Measurements from ENCODE around the gene CEP152. TPM values are rescaled to one million over a fixed set of nuclear protein-coding genes. Genes with fewer than 3 reads are reported as not detected.

CEP152 gene
- total and polyA plus RNA-seq, 2 of the 13 experiments (the other 11 are each of a cell fraction or from before 2014, with no cell fraction given), result 1.3 to 14.7 TPM

GRCh38 chr15:48858401-48858800, 47.5 kb upstream of the CEP152 start:
- no peaks in the 10 kb centered on the region for H3K9me3 ChIP-seq (ENCODE audit: low read length)
- H4K20me1 ChIP-seq (ENCODE audit: insufficient read depth, low read length), result no peaks in the 10 kb centered on the region
- H3K36me3 ChIP-seq (replicated peaks in 1 of 2; ENCODE audit: control insufficient read depth in 1 of 2, insufficient read depth in 2 of 2, low read length in 2 of 2), result no peaks in the 10 kb centered on the region
- no peak for TF ChIP-seq ZNF558 (CRISPR knock-in tag; IDR thresholded peaks at IDR 0.05; ENCODE audit: borderline replicate concordance)
- TF ChIP-seq HNF4G (IDR thresholded peaks at IDR 0.05; ENCODE audit: borderline replicate concordance, low read depth, low read length), result no peak
- TF ChIP-seq HNF4G (CRISPR knock-in tag; IDR thresholded peaks at IDR 0.05; ENCODE audit: borderline replicate concordance, low read depth), result no peak
- no peak for TF ChIP-seq ZNF569 (CRISPR knock-in tag; IDR thresholded peaks at IDR 0.05; ENCODE audit: borderline replicate concordance)
- TF ChIP-seq ZNF362 (CRISPR knock-in tag; IDR thresholded peaks at IDR 0.05; ENCODE audit: borderline replicate concordance), result no peak
- ATAC-seq (no peak), DNase-seq (ENCODE audit: low spot score) (no peak), FAIRE-seq (no peak)
- no peaks in the 10 kb centered on the region; a peak in 2 of 5 replicates for H3K27me3 ChIP-seq (ENCODE audit: control insufficient read depth in 1 of 2, insufficient read depth in 2 of 2, low read length in 2 of 2)
- H2AFZ ChIP-seq (ENCODE audit: low read length), result no peak overlapping the region
- ChIA-PET CTCF (ENCODE audit: low intra/inter-chr PET ratio, low total read pairs) (no interaction called here), POLR2A (no interaction called here)
- no peaks in the 10 kb centered on the region for H3K79me2 ChIP-seq (ENCODE audit: insufficient read depth, low read length)
- no peak overlapping the region for H3K4me2 ChIP-seq (ENCODE audit: low read depth, low read length)
- BruUV-seq (replicated peaks), result no TSS peak
- in situ Hi-C loops (cut with HindIII; ENCODE audit: extremely low pct_ligation_motif_present, low pct_unique_long_range_greater_than_20kb) (loop anchor here (25.0 kb wide), 1 partner anchor 229 kb away; no protein-coding TSS in a partner anchor), intact Hi-C loops (cut with micrococcal nuclease; ENCODE audit: unreplicated experiment) (no loop called here)
- H3K9ac ChIP-seq (ENCODE audit: insufficient read depth, low read depth, low read length), result no peak overlapping the region
- H3K4me1 ChIP-seq (ENCODE audit: insufficient read depth, low read length), result peaks cover 11% of the 10 kb centered on the region
- H3K4me3 ChIP-seq (replicated peaks in 1 of 3; ENCODE audit: insufficient read depth in 1 of 3, low read depth in 2 of 3, low read length in 3 of 3), result no peak overlapping the region
- 3% methylated on average over 2 of the region's 2 CpGs for WGBS (ENCODE audit: low lambda C conversion rate)
- H3K27ac ChIP-seq (ENCODE audit: extremely low read length, insufficient read depth, low read length), result no peak overlapping the region

GRCh38 chr15:48856942-48857341, 46.1 kb upstream of the CEP152 start:
- H3K4me2 ChIP-seq (ENCODE audit: low read depth, low read length), result no peak overlapping the region
- no TSS peak for BruUV-seq (replicated peaks)
- H3K79me2 ChIP-seq (ENCODE audit: insufficient read depth, low read length), result no peaks in the 10 kb centered on the region
- DNase-seq (ENCODE audit: low spot score), result no peak
- ChIA-PET CTCF (ENCODE audit: low intra/inter-chr PET ratio, low total read pairs) (no interaction called here), POLR2A (no interaction called here)
- no peaks in the 10 kb centered on the region for H4K20me1 ChIP-seq (ENCODE audit: insufficient read depth, low read length)
- no peak overlapping the region for H3K9ac ChIP-seq (ENCODE audit: insufficient read depth, low read depth, low read length)
- no peaks in the 10 kb centered on the region for H3K9me3 ChIP-seq (ENCODE audit: low read length)
- intact Hi-C loops (cut with micrococcal nuclease; ENCODE audit: unreplicated experiment) (no loop called here), in situ Hi-C loops (cut with HindIII; ENCODE audit: extremely low pct_ligation_motif_present, low pct_unique_long_range_greater_than_20kb) (loop anchor here (25.0 kb wide), 1 partner anchor 230 kb away; no protein-coding TSS in a partner anchor)
- no peaks in the 10 kb centered on the region for H3K36me3 ChIP-seq (replicated peaks in 1 of 2; ENCODE audit: control insufficient read depth in 1 of 2, insufficient read depth in 2 of 2, low read length in 2 of 2)
- H3K4me1 ChIP-seq (ENCODE audit: insufficient read depth, low read length), result peaks cover 11% of the 10 kb centered on the region
- 25% methylated on average over 2 of the region's 2 CpGs for WGBS (ENCODE audit: low lambda C conversion rate)
- no peaks in the 10 kb centered on the region; a peak in 1 of 5 replicates for H3K27me3 ChIP-seq (ENCODE audit: control insufficient read depth in 1 of 2, insufficient read depth in 2 of 2, low read length in 2 of 2)
- no peak for TF ChIP-seq KDM5A (IDR thresholded peaks at IDR 0.05; ENCODE audit: borderline replicate concordance, low read length)
- peak; percentile 63; the same call in 1 of the 2 replicates for TF ChIP-seq PRDM15 (CRISPR knock-in tag; IDR thresholded peaks at IDR 0.05)
- TF ChIP-seq DZIP1 (CRISPR knock-in tag; IDR thresholded peaks at IDR 0.05), result no peak
- no peak for TF ChIP-seq CCAR2 (optimal IDR thresholded peaks at IDR 0.05; ENCODE audit: low read depth, low read length)
- no peak for ATAC-seq
- H3K27ac ChIP-seq (ENCODE audit: extremely low read length, insufficient read depth, low read length), result no peak overlapping the region
- H2AFZ ChIP-seq (ENCODE audit: low read length), result no peak overlapping the region
- no peak overlapping the region for H3K4me3 ChIP-seq (replicated peaks in 1 of 3; ENCODE audit: insufficient read depth in 1 of 3, low read depth in 2 of 3, low read length in 3 of 3)
- FAIRE-seq, result no peak
